ENCODE data around the gene COA1.
"Not testable (repeated sequence)": the region's sequence is repeated elsewhere in the genome, so short reads cannot be mapped to it uniquely, and the experiment has no call there.

The COA1 gene

GRCh38 chr7:43687866-43688265 lies 41.5 kb downstream of the COA1 start:
- not testable (repeated sequence) for DNase-seq (ENCODE audit: low spot score)

- DNase-seq (ENCODE audit: low spot score) = no peak
Observed at GRCh38 chr7:43686991-43687390, 42.3 kb downstream of the COA1 start.

GRCh38 chr7:43680736-43681135 lies 48.6 kb downstream of the COA1 start:
- DNase-seq (ENCODE audit: low spot score) = no peak

- DNase-seq (ENCODE audit: low spot score) = no peak
Observed at GRCh38 chr7:43679210-43680068, 49.9 kb downstream of the COA1 start.

GRCh38 chr7:43678315-43678714 lies 51.0 kb downstream of the COA1 start:
- no peak for DNase-seq (ENCODE audit: low spot score)

- no peak for DNase-seq (ENCODE audit: low spot score)
Observed at GRCh38 chr7:43677864-43678263, 51.5 kb downstream of the COA1 start.

- no peak for DNase-seq (ENCODE audit: low spot score)
Observed at GRCh38 chr7:43674559-43675436, 54.5 kb downstream of the COA1 start.

GRCh38 chr7:43673243-43673976 lies 55.9 kb downstream of the COA1 start:
- DNase-seq (ENCODE audit: low spot score) = not testable (repeated sequence)

- DNase-seq (ENCODE audit: low spot score) = no peak
Observed at GRCh38 chr7:43671521-43671920, 57.8 kb downstream of the COA1 start.

GRCh38 chr7:43669286-43670081 lies 59.8 kb downstream of the COA1 start:
- peak; percentile 59 for DNase-seq (ENCODE audit: low spot score)

GRCh38 chr7:43668035-43668434 lies 61.3 kb downstream of the COA1 start:
- no peak for DNase-seq (ENCODE audit: low spot score)

- DNase-seq (ENCODE audit: low spot score) = no peak
Observed at GRCh38 chr7:43666938-43667337, 62.4 kb downstream of the COA1 start.

- no peak for DNase-seq (ENCODE audit: low spot score)
Observed at GRCh38 chr7:43664681-43665080, 64.6 kb downstream of the COA1 start.

GRCh38 chr7:43660141-43660540 lies 69.2 kb downstream of the COA1 start:
- DNase-seq (ENCODE audit: low spot score) = no peak

- no peak for DNase-seq (ENCODE audit: low spot score)
Observed at GRCh38 chr7:43659549-43659896, 69.8 kb downstream of the COA1 start.

GRCh38 chr7:43658718-43659548 lies 70.4 kb downstream of the COA1 start:
- no peak for DNase-seq (ENCODE audit: low spot score)

GRCh38 chr7:43656997-43657396 lies 72.3 kb downstream of the COA1 start:
- no peak for DNase-seq (ENCODE audit: low spot score)

GRCh38 chr7:43655584-43655983 lies 73.7 kb downstream of the COA1 start:
- DNase-seq (ENCODE audit: low spot score) = no peak

GRCh38 chr7:43653891-43654504 lies 75.3 kb downstream of the COA1 start:
- DNase-seq (ENCODE audit: low spot score) = no peak

GRCh38 chr7:43653466-43653865 lies 75.9 kb downstream of the COA1 start:
- no peak for DNase-seq (ENCODE audit: low spot score)
